Measurements from ENCODE around the gene GIMAP7.

DNA sequence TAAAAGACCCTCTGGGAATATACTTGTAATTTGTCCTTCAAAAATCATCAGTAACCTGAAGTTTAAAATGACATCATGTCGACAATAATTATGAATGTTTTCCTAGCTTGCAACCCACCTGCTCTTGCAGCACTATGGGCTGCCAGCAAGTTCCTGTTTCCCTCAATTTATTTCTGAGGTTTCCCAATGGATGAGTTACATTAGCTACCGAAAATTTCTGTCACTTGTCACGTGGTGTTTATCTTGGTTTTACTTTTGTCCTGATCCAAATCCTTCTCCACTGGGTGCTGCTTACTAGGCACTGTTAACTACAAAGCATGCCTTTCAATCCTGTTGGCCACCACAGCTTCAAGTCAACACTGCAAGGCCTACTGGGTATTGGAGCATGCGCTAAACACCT lies 32.8 kb upstream of the GIMAP7 start:
- TF ChIP-seq, protein P1, sequence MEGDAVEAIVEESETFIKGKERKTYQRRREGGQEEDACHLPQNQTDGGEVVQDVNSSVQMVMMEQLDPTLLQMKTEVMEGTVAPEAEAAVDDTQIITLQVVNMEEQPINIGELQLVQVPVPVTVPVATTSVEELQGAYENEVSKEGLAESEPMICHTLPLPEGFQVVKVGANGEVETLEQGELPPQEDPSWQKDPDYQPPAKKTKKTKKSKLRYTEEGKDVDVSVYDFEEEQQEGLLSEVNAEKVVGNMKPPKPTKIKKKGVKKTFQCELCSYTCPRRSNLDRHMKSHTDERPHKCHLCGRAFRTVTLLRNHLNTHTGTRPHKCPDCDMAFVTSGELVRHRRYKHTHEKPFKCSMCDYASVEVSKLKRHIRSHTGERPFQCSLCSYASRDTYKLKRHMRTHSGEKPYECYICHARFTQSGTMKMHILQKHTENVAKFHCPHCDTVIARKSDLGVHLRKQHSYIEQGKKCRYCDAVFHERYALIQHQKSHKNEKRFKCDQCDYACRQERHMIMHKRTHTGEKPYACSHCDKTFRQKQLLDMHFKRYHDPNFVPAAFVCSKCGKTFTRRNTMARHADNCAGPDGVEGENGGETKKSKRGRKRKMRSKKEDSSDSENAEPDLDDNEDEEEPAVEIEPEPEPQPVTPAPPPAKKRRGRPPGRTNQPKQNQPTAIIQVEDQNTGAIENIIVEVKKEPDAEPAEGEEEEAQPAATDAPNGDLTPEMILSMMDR (IDR thresholded peaks at IDR 0.05): no peak
- TF ChIP-seq POLR2A (IDR thresholded peaks at IDR 0.05): no peak
